Spinal cord (tissue), 10 donors: ENCODE measurements around the gene DNAJC1. TPM values are rescaled to one million over a fixed set of nuclear protein-coding genes. Genes with fewer than 3 reads are reported as not detected.

Experiments
- DNase-seq, 6 donors: peaks; one replicate each; pipeline versions ENCODE4 v3.0.0 to v3.0.0-alpha.2; 2013 to 2015; ENCODE audit warnings: low spot score in 6 of 6, low read depth in 4 of 6
- H3K27ac ChIP-seq: one replicate; pipeline ENCODE4 v1.5.1; 2013; ENCODE audit warnings: low read depth, low read length, control low read depth
- H3K27me3 ChIP-seq: one replicate; pipeline ENCODE4 v1.6.1; 2013; ENCODE audit warnings: low read length; ENCODE audit not compliant: control insufficient read depth, insufficient read depth
- H3K36me3 ChIP-seq: one replicate; pipeline ENCODE4 v1.6.1; 2013; ENCODE audit warnings: low read length; ENCODE audit not compliant: control insufficient read depth, insufficient read depth
- H3K4me1 ChIP-seq: one replicate; pipeline ENCODE4 v1.6.1; 2013; ENCODE audit warnings: low read length; ENCODE audit not compliant: control insufficient read depth, insufficient read depth
- H3K4me3 ChIP-seq: one replicate; pipeline ENCODE4 v1.5.1; 2013; ENCODE audit warnings: low read depth, low read length, control low read depth
- H3K9me3 ChIP-seq: one replicate; pipeline ENCODE4 v1.6.1; 2013; ENCODE audit warnings: low read length; ENCODE audit not compliant: control insufficient read depth, insufficient read depth
- WGBS: methylation state at CpG from one replicate; pipeline ENCODE4 v1.1.5; 2013; ENCODE audit warnings: missing lambda C conversion rate; ENCODE audit not compliant: insufficient coverage; 5-methylcytosine and 5-hydroxymethylcytosine counted together
- polyA plus RNA-seq, 2 donors: library from polyadenylated mRNA; unstranded; fragments of 120-200 nt; gene quantifications; one replicate each; pipeline ENCODE4 v1.2.1, GENCODE V29; 2013; ENCODE audit not compliant: insufficient read length in 2 of 2
- total RNA-seq, 2 donors: library from RNA; depleted of rRNA in 1 of 2; stranded (reverse); fragments of 120-200 nt in 1 of 2; fragments of >200 nt in 1 of 2; gene quantifications; one replicate each; pipeline versions ENCODE4 v1.2.3 to v1.2.4, GENCODE V29; 2013 to 2014
- donor health status: healthy.

DNAJC1 gene
- total and polyA plus RNA-seq, 4 donors = 15.6 to 39.0 (median 19.6) TPM

GRCh38 chr10:21753497-21754270, 249.8 kb downstream of the DNAJC1 start:
- no peaks in the 10 kb centered on the region for H3K27me3 ChIP-seq
- WGBS = 91% methylated on average over 14 of the region's 18 CpGs
- H3K9me3 ChIP-seq = no peaks in the 10 kb centered on the region
- no peak for DNase-seq
- H3K4me1 ChIP-seq = peaks cover 8% of the 10 kb centered on the region
- no peak overlapping the region for H3K4me3 ChIP-seq
- no peak overlapping the region for H3K27ac ChIP-seq
- H3K36me3 ChIP-seq = peaks cover 44% of the 10 kb centered on the region

GRCh38 chr10:21751341-21752310, 251.9 kb downstream of the DNAJC1 start:
- 77% methylated on average over 18 of the region's 26 CpGs for WGBS
- Histone ChIP-seq H3K9me3 (no peaks in the 10 kb centered on the region), H3K4me1 (no peaks in the 10 kb centered on the region), H3K27me3 (no peaks in the 10 kb centered on the region), H3K4me3 (no peak overlapping the region), H3K27ac (no peak overlapping the region), H3K36me3 (peaks cover 35% of the 10 kb centered on the region)
- no peak for DNase-seq

- H3K4me3 ChIP-seq = no peak overlapping the region
- no peak overlapping the region for H3K27ac ChIP-seq
- no peak for DNase-seq
- peaks cover 35% of the 10 kb centered on the region for H3K36me3 ChIP-seq
- H3K9me3 ChIP-seq = no peaks in the 10 kb centered on the region
- H3K4me1 ChIP-seq = no peaks in the 10 kb centered on the region
- 93% methylated on average over 10 of the region's 12 CpGs for WGBS
- H3K27me3 ChIP-seq = no peaks in the 10 kb centered on the region
These were observed 253.1 kb downstream of the DNAJC1 start for GRCh38 chr10:21750424-21750823.

GRCh38 chr10:21749788-21750187, 253.7 kb downstream of the DNAJC1 start:
- Histone ChIP-seq H3K27me3 (no peaks in the 10 kb centered on the region), H3K27ac (no peak overlapping the region), H3K36me3 (peaks cover 35% of the 10 kb centered on the region), H3K4me1 (no peaks in the 10 kb centered on the region), H3K4me3 (no peak overlapping the region), H3K9me3 (no peaks in the 10 kb centered on the region)
- WGBS = no CpG with 5 or more reads among the region's 3 CpGs
- no peak for DNase-seq

- no peaks in the 10 kb centered on the region for H3K9me3 ChIP-seq
- no peaks in the 10 kb centered on the region for H3K27me3 ChIP-seq
- H3K4me3 ChIP-seq = no peak overlapping the region
- peaks cover 22% of the 10 kb centered on the region for H3K36me3 ChIP-seq
- WGBS = 100% methylated on average over 2 of the region's 4 CpGs
- no peaks in the 10 kb centered on the region for H3K4me1 ChIP-seq
- no peak overlapping the region for H3K27ac ChIP-seq
- DNase-seq = no peak
These were observed 255.7 kb downstream of the DNAJC1 start for GRCh38 chr10:21747809-21748208.

GRCh38 chr10:21746118-21746517, 257.4 kb downstream of the DNAJC1 start:
- DNase-seq = no peak
- Histone ChIP-seq H3K4me3 (no peak overlapping the region), H3K27me3 (no peaks in the 10 kb centered on the region), H3K36me3 (peaks cover 17% of the 10 kb centered on the region), H3K9me3 (no peaks in the 10 kb centered on the region), H3K4me1 (no peaks in the 10 kb centered on the region), H3K27ac (no peak overlapping the region)
- WGBS = 87% methylated on average over 5 of the region's 6 CpGs

- no peak for DNase-seq
- Histone ChIP-seq H3K27ac (no peak overlapping the region), H3K27me3 (no peaks in the 10 kb centered on the region), H3K4me3 (no peak overlapping the region), H3K9me3 (no peaks in the 10 kb centered on the region), H3K4me1 (no peaks in the 10 kb centered on the region), H3K36me3 (peaks cover 8% of the 10 kb centered on the region)
- WGBS = 93% methylated on average over 9 of the region's 11 CpGs
These were observed 259.3 kb downstream of the DNAJC1 start for GRCh38 chr10:21744223-21744622.

GRCh38 chr10:21742740-21743412, 260.7 kb downstream of the DNAJC1 start:
- no peaks in the 10 kb centered on the region for H3K9me3 ChIP-seq
- WGBS = no CpG with 5 or more reads among the region's 5 CpGs
- H3K36me3 ChIP-seq = peaks cover 12% of the 10 kb centered on the region

GRCh38 chr10:21740989-21741388, 262.5 kb downstream of the DNAJC1 start:
- Histone ChIP-seq H3K27ac (no peak overlapping the region), H3K27me3 (no peaks in the 10 kb centered on the region), H3K4me3 (no peak overlapping the region), H3K36me3 (peaks cover 22% of the 10 kb centered on the region), H3K4me1 (no peaks in the 10 kb centered on the region), H3K9me3 (no peaks in the 10 kb centered on the region)
- 100% methylated on average over 1 of the region's 4 CpGs for WGBS
- no peak for DNase-seq

More at GRCh38 chr10:21742740-21743412, 260.7 kb downstream of the DNAJC1 start:
- Histone ChIP-seq H3K27ac (no peak overlapping the region), H3K4me1 (no peaks in the 10 kb centered on the region), H3K27me3 (no peaks in the 10 kb centered on the region), H3K4me3 (no peak overlapping the region)
- DNase-seq = no peak
